GM03348 (cell line): ENCODE results near the gene GRM7.
"Not testable (repeated sequence)": the region's sequence is repeated elsewhere in the genome, so short reads cannot be mapped to it uniquely, and the experiment has no call there.

ENCODE experiments used
- DNase-seq: peaks from one replicate; pipeline ENCODE4 v3.0.0; 2012; ENCODE audit warnings: low spot score

GRM7 gene

DNA sequence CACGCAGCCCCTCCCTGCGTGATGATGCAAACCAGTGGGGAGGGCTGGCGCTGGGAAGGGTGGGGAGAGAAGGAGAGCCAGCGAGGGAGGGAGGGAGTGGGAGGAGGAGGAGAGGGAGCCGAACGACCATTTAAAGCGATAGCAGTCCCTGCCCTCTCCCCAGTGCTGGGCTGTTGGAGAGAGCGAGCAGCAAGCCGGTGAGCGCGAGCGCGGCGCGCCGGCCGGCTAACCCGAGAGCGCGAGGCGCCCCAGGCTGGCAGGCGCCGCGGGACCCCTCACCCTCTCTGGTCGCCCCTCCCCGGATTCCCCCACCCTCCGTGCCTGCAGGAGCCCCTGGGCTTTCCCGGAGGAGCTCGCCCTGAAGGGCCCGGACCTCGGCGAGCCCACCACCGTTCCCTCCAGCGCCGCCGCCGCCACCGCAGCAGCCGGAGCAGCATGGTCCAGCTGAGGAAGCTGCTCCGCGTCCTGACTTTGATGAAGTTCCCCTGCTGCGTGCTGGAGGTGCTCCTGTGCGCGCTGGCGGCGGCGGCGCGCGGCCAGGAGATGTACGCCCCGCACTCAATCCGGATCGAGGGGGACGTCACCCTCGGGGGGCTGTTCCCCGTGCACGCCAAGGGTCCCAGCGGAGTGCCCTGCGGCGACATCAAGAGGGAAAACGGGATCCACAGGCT, at the start of gene GRM7:
TSS of gene GRM7 (plus strand) at position 162 of the 671 bp plus-strand sequence.
- DNase-seq, result no peak

DNA sequence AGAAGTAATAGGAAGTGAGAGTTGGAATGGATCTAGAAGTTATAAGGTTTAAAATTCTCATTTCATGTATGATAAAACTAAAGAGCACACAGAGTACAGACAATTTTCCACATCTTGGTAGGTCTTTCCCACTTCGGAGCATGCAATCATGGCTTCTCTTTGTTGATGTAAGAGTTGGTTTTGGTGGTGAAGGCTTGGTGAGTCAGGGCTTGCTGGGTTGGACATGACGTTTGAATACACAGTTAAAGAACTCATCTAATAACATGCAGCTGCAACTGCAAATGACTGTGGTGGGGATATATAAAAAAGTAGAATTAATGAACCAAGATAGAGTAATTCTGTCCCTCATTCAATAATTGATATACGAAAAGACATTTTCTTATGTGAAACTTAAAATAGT, 39.5 kb upstream of the GRM7 start:
- DNase-seq, result no peak

DNA sequence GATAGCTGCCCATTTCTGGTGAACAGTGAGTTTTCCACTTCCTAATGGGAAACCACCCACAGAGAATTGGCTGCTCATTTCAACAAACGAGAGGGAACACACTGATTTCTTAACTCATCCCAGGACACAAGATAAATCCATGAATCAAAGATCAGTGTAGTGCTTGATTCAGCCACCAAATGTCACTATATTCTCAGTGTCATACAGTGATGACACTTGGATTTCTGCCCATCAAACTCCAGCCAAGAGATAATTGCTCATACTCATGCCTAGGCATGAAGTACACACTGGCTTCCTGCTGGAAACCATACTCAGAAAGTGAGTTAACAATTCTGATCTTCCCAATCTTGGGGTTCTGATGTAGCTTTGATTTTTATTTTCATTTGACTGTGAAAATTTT, 35.4 kb upstream of the GRM7 start:
- no peak for DNase-seq

DNA sequence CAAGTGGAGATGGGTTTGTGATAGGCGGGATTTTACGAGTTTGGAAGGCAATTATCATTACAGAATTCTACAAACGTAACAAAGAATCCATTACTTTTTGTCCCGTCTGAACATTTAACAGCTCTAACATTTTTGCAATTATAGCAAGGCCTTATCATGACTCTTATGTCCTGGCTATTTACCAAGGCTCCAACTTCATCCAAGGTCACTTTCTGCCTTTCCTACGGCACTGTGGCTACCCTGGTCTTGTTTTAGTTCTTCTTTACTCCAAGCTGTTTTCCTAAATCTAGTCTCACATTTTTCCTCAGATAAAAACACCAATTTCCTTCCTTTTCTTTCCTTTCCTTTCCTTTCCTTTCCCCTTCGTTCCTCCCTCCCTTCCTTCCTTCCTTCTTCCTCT, 33.5 kb upstream of the GRM7 start:
- no peak for DNase-seq

DNA sequence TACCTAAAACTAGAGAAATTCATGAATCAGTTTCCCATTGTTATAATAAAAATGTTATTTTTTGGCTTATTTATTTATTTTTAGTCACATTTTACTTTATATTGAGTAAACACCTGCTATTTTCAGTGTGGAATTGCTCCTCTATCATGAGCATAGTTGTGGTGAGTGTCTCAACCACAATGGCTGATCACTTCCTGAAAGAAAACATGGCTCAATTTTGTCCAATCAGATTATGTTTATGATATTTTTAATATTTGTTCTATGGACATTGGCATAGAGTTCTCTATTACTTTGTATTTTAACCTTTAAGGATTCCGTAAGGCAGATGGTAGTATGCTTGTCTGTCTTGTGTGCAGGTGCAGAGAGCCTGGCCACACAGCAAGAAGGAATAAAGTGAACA, 16.2 kb upstream of the GRM7 start:
- no peak for DNase-seq

DNA sequence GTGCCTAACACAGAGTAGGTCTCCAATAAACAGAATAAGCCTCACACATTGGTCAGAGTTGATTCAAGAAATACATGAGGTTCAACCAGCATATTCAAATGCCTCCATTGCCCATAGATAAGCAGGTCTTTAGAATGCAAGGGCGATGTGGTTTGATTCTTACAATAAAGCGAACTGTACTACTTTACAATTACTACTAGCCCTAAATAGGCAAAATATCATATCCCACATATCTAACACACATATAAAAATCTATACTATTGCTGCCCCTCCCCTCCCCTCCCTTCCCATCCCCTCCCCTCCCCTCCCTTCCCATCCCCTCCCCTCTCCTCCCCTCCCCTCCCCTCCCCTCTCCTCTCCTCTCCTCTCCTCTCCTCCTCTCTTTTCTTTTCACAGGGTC, 6.7 kb upstream of the GRM7 start:
- no peak for DNase-seq

DNA sequence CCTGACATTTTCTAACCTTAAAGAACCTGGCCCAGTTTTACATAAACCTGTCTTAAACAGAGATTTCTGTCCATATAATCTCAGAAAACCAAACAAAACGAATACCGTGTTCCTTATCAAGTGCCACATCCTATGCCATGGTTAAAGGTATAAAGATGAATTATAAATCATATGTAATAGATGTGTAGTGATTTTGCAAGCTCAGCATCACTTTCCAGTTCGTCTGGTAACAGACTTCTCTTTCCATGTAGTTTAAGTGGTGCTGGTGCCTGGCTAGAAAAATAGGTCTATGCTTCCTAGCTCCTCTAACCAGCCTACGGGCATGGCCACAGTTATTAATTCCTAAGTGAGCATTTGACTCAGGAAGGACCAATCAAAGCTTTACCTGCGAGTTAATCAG, 3.4 kb upstream of the GRM7 start:
- DNase-seq, result no peak

DNA sequence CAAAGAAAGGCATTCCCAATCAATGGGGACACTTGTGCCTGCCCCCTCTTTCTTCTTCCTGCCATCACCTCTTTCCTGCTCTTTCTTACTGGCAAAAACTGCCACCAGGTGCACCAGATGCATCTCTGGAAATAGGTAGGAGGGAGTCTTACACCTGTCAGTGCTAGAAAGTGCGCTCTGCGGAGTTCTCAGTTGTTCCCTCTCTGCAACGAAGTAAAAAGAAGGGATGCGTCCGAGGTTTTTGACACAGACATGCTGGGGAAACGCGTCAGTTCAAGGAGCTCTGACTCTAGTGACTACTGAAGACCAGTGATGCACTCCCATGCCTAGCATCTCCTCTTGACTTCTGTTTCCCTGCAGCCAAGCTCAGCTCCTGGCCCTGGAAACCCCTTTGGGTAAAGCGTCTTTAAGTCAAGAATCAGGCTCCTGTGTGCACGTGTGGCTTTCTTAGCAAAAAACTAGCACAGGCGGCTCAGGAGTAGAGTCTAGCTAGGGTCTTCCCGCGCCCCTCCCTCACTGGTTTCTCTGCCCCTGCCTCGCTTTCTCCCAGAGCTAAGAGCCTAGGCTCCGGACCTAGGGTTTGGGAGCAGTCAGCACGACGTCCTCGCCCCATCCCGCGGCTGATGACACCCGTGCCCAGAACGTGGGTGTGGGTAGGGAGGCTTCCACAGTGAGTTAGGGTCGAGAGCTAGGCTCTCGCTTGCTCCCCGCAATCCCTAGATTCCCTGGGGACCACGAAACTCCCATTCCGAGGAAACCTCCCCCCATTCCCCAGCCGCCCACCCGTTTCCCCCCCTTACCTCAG, 564 bp upstream of the GRM7 start:
- no peak for DNase-seq

DNA sequence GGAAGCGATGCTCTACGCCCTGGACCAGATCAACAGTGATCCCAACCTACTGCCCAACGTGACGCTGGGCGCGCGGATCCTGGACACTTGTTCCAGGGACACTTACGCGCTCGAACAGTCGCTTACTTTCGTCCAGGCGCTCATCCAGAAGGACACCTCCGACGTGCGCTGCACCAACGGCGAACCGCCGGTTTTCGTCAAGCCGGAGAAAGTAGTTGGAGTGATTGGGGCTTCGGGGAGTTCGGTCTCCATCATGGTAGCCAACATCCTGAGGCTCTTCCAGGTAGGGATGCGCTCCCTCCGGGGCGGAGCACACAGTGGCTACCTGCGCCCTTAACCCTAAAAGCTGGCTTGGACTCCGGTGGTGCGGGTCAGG, 698 bp downstream of the GRM7 start:
- DNase-seq, result no peak

DNA sequence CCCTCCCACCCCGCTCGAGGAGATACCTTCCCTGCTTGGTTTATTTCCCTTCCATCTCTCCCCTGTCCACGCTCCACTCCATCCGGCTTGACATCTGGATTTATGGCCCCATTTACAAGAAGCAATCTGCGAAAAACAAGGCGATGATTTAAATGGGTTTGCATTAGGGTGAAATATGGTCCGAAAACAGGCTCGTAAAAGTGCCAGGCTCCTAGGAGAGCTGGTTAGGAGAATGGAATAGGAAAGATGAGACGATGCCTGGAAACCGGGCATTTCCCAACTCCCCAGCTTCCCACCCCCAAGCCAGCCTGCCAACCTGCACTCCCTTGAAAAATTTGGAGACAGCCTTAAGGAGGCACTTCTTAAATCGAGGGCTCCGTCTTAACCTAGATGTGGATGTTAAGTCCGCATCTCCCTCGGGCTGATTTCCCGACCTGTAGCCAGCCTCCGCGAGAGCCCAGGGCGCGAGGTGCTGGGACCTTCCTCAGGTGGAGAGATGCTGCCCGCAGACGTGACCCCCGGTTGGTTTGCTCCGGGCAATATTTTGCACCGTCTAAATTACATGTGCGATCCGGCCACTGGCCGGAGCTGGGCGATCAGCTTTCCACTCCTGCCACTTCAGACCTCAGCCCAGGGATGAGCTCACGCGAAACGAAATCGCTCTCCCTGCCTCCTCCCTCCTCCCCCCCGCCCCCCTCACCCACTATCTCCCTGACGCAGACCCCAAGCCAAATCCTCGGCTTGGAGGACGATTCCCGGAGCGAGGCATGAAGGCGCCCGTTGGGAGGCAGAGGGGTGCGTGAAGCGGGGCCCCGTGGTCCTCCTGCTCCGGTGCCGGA, 1.3 kb downstream of the GRM7 start:
- no peak for DNase-seq

DNA sequence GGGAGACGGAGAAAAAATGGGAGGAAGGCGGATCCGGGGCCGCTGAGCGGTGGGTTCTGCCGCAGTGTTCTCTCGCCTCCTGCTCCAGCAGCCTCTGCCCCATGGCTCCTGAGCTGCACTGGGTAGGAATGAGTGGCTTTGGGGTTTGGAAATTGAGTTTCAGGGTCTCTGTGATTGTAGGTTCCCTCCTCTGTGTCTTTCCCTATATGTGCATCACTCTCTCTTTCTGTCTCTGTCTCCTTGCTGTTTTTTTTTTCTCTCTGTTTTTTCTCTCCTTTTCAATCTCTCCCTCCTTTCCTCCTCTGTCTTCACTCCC, 1.9 kb downstream of the GRM7 start:
- no peak for DNase-seq

DNA sequence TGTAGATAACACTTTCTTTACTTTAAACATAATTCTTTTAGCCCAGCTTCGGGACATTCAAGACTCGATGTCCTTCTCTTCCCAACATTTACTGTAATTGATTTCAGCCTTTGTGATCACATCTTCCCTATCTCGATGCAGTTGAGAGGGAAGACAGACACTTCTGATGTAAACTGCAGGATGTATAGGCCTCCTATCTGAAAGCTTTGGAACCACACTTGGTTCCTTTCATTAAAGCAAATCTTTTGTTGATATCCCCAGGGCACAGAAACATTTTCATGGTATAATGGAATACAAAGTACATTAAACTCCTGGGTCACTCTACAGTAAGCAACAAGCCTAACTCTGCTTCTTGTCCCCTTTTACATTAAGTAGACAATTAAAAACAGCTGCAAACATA, 6.4 kb downstream of the GRM7 start:
- no peak for DNase-seq

DNA sequence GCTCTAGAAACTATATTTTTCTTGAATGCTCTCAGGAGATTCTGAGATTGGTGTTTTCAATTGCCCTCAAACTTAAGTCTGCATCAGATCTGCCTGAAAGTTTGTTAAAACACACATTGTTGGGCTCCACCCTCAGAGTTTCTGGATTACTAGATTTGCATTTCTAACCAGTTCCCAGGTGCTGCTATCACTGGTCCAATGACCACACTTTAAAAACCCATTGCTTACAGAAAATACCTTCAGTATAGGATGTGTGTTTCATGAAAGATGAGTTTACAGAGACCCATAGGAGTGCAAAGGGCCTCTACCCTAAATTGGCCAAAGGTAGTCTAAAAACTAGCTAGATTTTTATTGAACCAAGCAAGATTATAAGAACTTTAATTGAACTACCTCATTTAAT, 17.8 kb downstream of the GRM7 start:
- no peak for DNase-seq

DNA sequence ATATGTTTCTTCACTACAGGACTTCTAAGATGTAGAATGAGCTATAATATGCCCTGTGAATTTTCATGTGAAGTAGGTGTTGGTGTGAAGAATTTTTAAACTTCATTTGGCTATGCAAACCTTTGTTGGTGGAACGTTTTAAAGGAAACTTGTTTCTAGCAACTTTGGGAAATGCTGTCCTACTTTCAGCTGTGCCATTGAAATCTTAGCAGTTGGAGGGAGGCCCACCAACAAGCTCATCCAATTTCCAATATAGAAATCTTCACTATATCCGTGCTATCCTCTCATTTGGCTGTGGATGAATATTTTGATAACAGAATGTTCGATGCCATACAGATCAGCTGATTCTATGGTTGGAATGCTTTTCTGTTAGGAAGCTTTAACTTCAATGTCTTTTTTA, 51.3 kb downstream of the GRM7 start:
- no peak for DNase-seq

DNA sequence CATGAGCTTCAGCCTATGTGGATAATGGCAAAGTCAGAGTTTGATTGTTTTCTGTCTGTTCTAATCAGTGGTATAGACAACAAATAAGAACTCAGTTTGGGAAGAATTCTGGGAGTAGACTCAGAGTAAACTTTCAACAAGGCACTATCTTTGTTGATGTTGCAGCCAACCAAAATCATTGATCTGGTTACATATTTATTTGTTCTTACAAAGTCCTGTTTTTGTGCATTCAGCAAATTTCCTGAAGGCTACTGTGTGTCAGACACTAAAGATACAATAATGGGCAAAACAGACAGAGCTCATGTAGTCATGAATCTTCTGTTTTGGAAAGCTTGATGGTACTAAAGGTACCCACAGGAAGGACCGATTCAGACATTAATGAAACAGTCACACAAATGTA, 55.0 kb downstream of the GRM7 start:
- DNase-seq, result no peak

DNA sequence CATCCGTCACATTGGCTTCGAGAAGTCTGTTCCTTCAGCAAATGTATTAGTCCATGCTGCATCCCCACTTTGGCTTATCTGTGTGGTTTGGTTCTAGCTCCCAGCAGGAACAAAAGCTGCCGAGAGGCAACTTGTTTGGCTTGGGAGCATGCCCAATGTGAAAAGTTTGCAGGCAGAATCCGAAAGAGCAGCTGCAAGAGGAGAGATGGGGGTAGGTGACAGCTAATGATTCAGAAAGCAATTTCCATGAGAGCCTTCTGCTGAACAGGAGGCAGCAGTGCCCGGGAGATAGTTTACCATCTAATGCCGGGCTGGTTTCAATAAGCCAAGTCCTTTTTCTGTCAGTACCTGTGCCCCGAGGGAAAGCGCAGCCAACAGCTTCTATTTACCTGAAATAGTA, 60.2 kb downstream of the GRM7 start:
- no peak for DNase-seq

DNA sequence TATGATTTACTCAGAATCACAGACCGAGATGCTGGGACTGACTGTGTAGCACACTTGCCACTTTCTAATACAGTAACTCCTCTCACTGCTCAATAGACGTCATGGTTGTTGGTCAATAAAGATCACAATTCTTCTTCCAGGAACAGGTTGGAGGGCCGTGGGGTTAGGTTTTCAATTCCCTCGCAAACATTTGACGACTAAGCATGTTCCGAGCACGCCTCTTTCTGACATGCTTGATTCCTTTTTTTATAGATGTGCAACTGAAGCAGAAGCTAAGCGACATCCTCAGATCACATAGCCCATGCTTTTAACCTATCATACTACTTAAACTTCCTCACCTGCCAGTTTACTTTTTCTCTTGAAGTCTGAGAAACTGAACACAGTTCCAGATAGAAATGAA, 61.0 kb downstream of the GRM7 start:
- DNase-seq, result no peak

DNA sequence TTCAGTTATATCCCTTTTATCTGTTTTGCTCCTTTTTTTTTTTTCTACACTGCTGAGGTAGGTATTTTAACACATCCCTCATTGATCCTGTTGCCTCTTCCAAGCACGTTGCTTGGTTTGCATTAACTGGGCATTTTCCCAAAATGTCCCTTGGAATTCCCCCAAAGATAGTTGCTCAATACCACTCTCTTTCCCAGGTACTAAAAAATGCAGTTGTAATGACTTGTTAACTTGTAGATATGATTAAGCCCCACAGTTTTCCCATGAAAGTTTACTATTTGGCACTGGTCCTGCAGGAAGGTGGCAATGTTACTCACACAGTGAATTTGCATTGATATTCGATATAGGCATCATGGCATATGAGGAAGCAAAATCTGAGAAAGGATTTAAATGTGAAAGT, 67.1 kb downstream of the GRM7 start:
- DNase-seq, result no peak

DNA sequence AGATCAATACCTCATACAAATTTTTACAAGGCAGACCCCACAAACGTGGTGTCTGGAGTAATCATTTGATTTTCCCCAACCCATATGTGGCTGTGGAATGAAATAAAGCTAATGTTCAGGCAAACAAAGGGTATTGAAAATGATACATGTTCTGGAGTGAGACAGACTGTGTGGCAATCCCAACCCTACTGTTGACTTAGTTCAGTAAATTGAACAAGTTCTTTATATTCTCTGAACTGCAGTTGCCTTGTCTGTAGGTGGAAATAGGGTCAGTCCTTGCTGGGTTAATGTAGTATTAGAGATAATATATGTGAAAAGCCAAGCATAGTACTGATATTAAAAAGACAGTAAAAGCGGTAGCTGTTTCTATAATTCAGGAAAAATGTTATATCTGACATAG, 69.0 kb downstream of the GRM7 start:
- no peak for DNase-seq

DNA sequence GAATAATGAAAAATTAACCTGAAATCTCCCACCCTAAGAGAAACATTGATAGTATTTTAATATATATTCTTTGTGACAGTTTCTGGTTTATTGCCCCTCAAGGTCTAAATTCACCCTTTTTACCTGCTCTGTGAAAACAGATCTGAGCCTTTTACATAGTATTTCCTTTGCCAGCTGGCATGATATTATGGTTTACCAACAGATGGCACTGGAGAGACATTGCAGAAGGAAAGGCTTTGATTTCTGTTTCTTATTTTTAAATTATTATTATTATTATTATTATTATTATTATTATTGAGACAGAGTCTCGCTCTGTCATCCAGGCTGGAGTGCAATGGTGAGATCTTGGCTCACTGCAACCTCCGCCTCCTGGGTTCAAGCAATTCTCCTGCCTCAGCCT, 74.5 kb downstream of the GRM7 start:
- DNase-seq, result not testable (repeated sequence)

DNA sequence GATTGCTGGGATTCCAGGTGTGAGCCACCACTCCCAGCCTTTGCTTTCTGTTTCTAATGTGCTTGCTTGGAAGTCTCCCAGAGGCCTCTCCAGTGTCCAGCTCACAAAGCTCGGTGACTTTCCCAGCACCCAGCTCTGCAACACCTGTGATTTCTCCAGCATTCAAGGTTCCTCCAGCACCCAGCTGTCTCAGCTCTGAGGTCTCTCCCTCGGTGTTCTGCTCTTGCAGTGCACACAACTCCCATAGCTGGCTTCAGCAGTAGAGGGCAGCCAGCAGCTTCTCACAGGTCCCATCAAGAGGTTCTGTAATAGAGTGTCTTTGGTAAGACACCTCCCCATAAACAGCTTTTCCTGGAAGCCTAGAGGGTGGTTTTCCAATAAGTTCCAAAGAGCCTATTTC, 75.1 kb downstream of the GRM7 start:
- DNase-seq, result no peak

DNA sequence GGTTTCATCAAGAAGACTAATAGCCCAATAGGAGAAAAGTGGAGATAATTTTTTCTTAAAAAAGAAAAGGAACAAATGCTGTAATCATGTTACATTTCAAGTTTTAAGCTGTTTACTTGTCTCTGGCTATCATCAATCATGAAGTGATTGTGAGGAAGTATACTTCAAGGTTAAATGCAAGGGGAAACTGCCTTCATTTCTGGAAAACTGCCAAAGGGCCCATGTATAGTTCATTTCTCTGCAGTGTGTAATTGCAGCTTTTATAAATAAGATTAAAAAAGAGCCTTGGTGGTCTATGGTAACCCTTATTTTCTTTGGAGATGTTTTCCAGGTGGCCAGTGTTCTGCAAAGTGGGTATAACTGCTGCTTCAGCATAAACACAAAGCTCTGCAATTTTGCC, 101.9 kb downstream of the GRM7 start:
- DNase-seq, result no peak

DNA sequence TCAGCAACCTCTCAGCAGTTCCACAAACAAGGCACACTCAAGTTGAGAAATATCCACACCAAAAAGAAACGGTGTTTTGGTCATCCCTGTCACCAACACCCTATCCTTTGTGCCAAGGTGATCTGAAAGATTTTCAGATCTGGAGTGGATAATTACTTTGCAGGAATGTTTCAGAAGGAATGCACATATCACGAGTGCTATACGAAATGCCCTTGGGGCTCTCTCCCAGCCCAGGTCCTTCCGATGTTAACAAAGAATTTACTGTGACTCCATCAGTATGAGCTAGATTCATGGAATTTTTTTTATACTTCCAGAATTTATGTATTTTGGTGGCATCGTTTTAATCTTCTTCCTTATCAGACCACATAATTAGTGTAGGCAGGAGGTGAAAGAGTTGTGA, 105.0 kb downstream of the GRM7 start:
- no peak for DNase-seq
